IMR-90 (cell line): ENCODE measurements around the gene SNX25. TPM values are rescaled to one million over a fixed set of nuclear protein-coding genes. Genes with fewer than 3 reads are reported as not detected.
A peak's percentile ranks its signal among the peaks of the same experiment; 100 is the strongest.

Source experiments
- ATAC-seq: fragments of 200-7000 bp; cut with Tn5 transposase; 2 replicates; pipeline ENCODE4 v1.9.1; 2020; ENCODE audit warnings: low read depth, mild to moderate bottlenecking, moderate library complexity
- BruUV-seq: library from RNA; stranded (reverse); fragments of 400-500 nt; replicated peaks from 2 replicates; lab custom pipeline; 2021; lab: Mats Ljungman, UMichigan
- CTCF ChIA-PET: fragments of 300-600 bp; formaldehyde crosslinking; extraction: SDS; loops from one replicate; lab custom pipeline; 2021; ENCODE audit warnings: antibody characterized with exemption; lab: Yijun Ruan, JAX
- POLR2A ChIA-PET: fragments of 300-600 bp; sonication (Branson Sonifier 250); formaldehyde crosslinking; loops from one replicate; lab custom pipeline; 2022; ENCODE audit warnings: antibody characterized with exemption; ENCODE audit not compliant: unreplicated experiment; lab: Charles Lee
- DNase-seq: peaks from one replicate; pipeline ENCODE4 v3.0.0; 2013
- H2AFZ ChIP-seq: replicated peaks from 2 replicates; pipeline ENCODE3; 2013; ENCODE audit warnings: low read length, mild to moderate bottlenecking; ENCODE audit not compliant: poor library complexity
- H2AK5ac ChIP-seq: 2 replicates; pipeline ENCODE4 v1.6.1; 2013; ENCODE audit warnings: low read depth, low read length, inconsistent platforms
- H2AK9ac ChIP-seq: replicated peaks from 2 replicates; pipeline ENCODE3; 2013; ENCODE audit warnings: mild to moderate bottlenecking, low read depth, low read length, moderate library complexity; ENCODE audit not compliant: poor library complexity
- H2BK120ac ChIP-seq: 2 replicates; pipeline ENCODE4 v1.6.1; 2013; ENCODE audit warnings: low read depth, low read length, inconsistent platforms
- H2BK15ac ChIP-seq: 3 replicates; pipeline ENCODE4 v1.6.1; 2013; ENCODE audit warnings: low read depth, low read length, inconsistent platforms
- H2BK20ac ChIP-seq: 2 replicates; pipeline ENCODE4 v1.6.1; 2013; ENCODE audit warnings: low read depth, mild to moderate bottlenecking, inconsistent platforms, low read length, moderate library complexity
- H2BK5ac ChIP-seq: 2 replicates; pipeline ENCODE4 v1.6.1; 2013; ENCODE audit warnings: mild to moderate bottlenecking, low read depth, low read length, inconsistent platforms; ENCODE audit not compliant: poor library complexity, severe bottlenecking
- H3K14ac ChIP-seq: replicated peaks from 2 replicates; pipeline ENCODE4 v1.6.1; 2013; ENCODE audit warnings: low read depth, low read length, inconsistent platforms
- H3K18ac ChIP-seq: 2 replicates; pipeline ENCODE4 v1.6.1; 2013; ENCODE audit warnings: low read depth, low read length, control low read depth
- H3K23ac ChIP-seq: 2 replicates; pipeline ENCODE4 v1.6.1; 2013; ENCODE audit warnings: low read depth, low read length, inconsistent platforms
- H3K27ac ChIP-seq: 2 replicates; pipeline ENCODE4 v1.5.1; 2013; ENCODE audit warnings: mild to moderate bottlenecking, control low read depth, low read length; ENCODE audit not compliant: insufficient read depth
- H3K27me3 ChIP-seq: 2 replicates; pipeline ENCODE4 v1.6.1; 2013; ENCODE audit warnings: low read length; ENCODE audit not compliant: control insufficient read depth, insufficient read depth
- H3K36me3 ChIP-seq: 2 replicates; pipeline ENCODE4 v1.6.1; 2013; ENCODE audit warnings: low read length, mixed read lengths; ENCODE audit not compliant: control insufficient read depth, insufficient read depth
- H3K4ac ChIP-seq: 2 replicates; pipeline ENCODE4 v1.6.1; 2013; ENCODE audit warnings: low read depth, low read length, inconsistent platforms
- H3K4me1 ChIP-seq: 2 replicates; pipeline ENCODE4 v1.6.1; 2013; ENCODE audit warnings: low read length, mixed read lengths; ENCODE audit not compliant: control insufficient read depth, insufficient read depth
- H3K4me2 ChIP-seq: 2 replicates; pipeline ENCODE4 v1.6.1; 2013; ENCODE audit warnings: low read depth, mild to moderate bottlenecking, control low read depth, low read length, moderate library complexity
- H3K4me3 ChIP-seq: 2 replicates; pipeline ENCODE4 v1.5.1; 2013; ENCODE audit warnings: low read depth, mild to moderate bottlenecking, control low read depth, low read length, moderate library complexity; ENCODE audit not compliant: insufficient read depth
- H3K56ac ChIP-seq: 2 replicates; pipeline ENCODE4 v1.6.1; 2013; ENCODE audit warnings: low read length, inconsistent platforms; ENCODE audit not compliant: insufficient read depth; ENCODE audit errors: extremely low read depth
- H3K79me1 ChIP-seq, 2 experiments: 2 replicates each; pipeline ENCODE4 v1.6.1; 2013; ENCODE audit warnings: low read length in 2 of 2, inconsistent platforms in 1 of 2, low read depth in 1 of 2
- H3K9ac ChIP-seq: 2 replicates; pipeline ENCODE4 v1.6.1; 2013; ENCODE audit warnings: low read depth, low read length, control low read depth
- H3K9me1 ChIP-seq: 2 replicates; pipeline ENCODE4 v1.6.1; 2013; ENCODE audit warnings: low read length, inconsistent platforms; ENCODE audit not compliant: insufficient read depth
- H3K9me3 ChIP-seq: 2 replicates; pipeline ENCODE4 v1.6.1; 2013; ENCODE audit warnings: low read length; ENCODE audit not compliant: control insufficient read depth, insufficient read depth
- H4K20me1 ChIP-seq: 2 replicates; pipeline ENCODE4 v1.6.1; 2013; ENCODE audit warnings: low read length, inconsistent platforms; ENCODE audit not compliant: insufficient read depth
- H4K5ac ChIP-seq: 2 replicates; pipeline ENCODE4 v1.6.1; 2013; ENCODE audit warnings: mild to moderate bottlenecking, low read depth, low read length, control low read depth
- H4K8ac ChIP-seq, 2 experiments: 2 replicates each; pipeline ENCODE4 v1.6.1; 2013; ENCODE audit warnings: low read depth in 2 of 2, low read length in 2 of 2, control low read depth in 1 of 2, inconsistent platforms in 1 of 2
- H4K91ac ChIP-seq: 2 replicates; pipeline ENCODE4 v1.6.1; 2013; ENCODE audit warnings: low read depth, low read length, inconsistent platforms; ENCODE audit not compliant: insufficient read depth
- MAFK ChIP-seq: IDR thresholded peaks from 2 replicates; pipeline ENCODE4 v1.6.1; 2012; ENCODE audit warnings: low read depth, low read length, improper control_type of control experiment
- RAD21 ChIP-seq: IDR thresholded peaks from 2 replicates; pipeline ENCODE4 v1.6.1; 2012; ENCODE audit warnings: low read length, improper control_type of control experiment
- SMC3 ChIP-seq: fragments of 150-350 bp; IDR thresholded peaks from 2 replicates; pipeline ENCODE4 v1.6.1; 2016; ENCODE audit warnings: low read depth, mild to moderate bottlenecking, antibody characterized with exemption, low read length, moderate library complexity
- WGBS, 2 experiments: methylation state at CpG; one replicate each; pipeline versions ENCODE4 v1.1.5 to v1.1.7; 2013; ENCODE audit warnings: missing lambda C conversion rate in 2 of 2; ENCODE audit not compliant: insufficient read length in 1 of 2; ENCODE audit errors: extremely low coverage in 2 of 2; 5-methylcytosine and 5-hydroxymethylcytosine counted together
- dilution Hi-C: fragments of 300-500 bp; cut with HindIII; formaldehyde crosslinking; loops from one replicate; pipeline ENCODE4 v1.14.3; 2018; ENCODE audit warnings: low sequenced_read_pairs; ENCODE audit not compliant: unreplicated experiment
- in situ Hi-C: fragments of 300-500 bp; cut with MboI; formaldehyde crosslinking; loops from 3 replicates; pipeline ENCODE4 v1.14.3; 2019; ENCODE audit warnings: low sequenced_read_pairs, inconsistent platforms, mixed read lengths
- intact Hi-C: fragments of 100-400 bp; cut with micrococcal nuclease; formaldehyde crosslinking; loops from 2 replicates; pipeline ENCODE4 v1.10.0; 2022
- polyA plus RNA-seq, 3 experiments: library from polyadenylated mRNA; depleted of rRNA; stranded (reverse); fragments of >200 nt; gene quantifications; 2 replicates each; pipeline ENCODE4 v1.2.3, GENCODE V29; 2012; ENCODE audit warnings: low replicate concordance in 1 of 3
- total RNA-seq: library from RNA; depleted of rRNA; stranded (reverse); fragments of >200 nt; gene quantifications from 2 replicates; pipeline ENCODE4 v1.2.3, GENCODE V29; 2012
- TF ChIP-seq, protein P1 (sequence below): fragments of 150-350 bp; IDR thresholded peaks from 2 replicates; pipeline ENCODE4 v1.6.1; 2016; ENCODE audit warnings: low read depth, mild to moderate bottlenecking, low read length, moderate library complexity, borderline replicate concordance
- TF ChIP-seq, protein P2 (sequence below): conservative IDR thresholded peaks from 2 replicates; pipeline ENCODE4 v1.5.1; 2012; ENCODE audit warnings: mild to moderate bottlenecking, low read depth, low read length, improper control_type of control experiment

The SNX25 gene
- total and polyA plus RNA-seq, 2 of the 4 experiments (the other 2 are of a cell fraction): 11.4 to 28.3 TPM

DNA sequence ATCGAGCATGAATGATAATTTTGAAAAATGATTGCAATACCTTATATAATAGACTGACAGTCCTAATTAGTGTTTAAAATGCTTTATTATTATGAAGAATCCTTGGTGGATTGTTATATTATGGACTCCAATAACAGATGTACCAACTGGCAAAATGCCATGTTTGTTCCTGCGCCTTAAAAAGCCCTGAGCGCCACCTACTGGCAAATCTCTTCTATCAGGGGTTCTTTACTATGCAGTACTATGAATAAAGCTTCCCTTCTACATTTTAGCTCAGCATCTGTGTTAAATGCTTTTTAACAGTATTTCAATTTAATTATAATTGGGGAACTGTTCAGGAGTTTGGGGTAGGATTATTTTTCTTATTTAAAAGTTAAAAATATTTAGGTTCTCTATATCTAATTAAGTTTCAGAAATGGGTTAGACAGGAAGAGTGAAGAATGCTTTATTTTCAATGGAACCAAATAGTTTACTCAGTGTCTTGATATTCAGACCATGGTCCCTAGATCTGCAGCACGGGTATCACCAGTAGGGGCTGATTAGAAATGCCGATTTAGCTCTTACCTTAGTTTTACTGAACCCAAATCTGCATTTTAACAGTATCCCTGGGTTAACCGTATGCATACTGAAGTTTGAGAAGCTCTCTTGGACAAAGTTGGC is 25.6 kb upstream of the SNX25 start:
- Histone ChIP-seq H3K9ac (no peak overlapping the region), H2AK9ac (no peak overlapping the region), H3K56ac (no peak overlapping the region), H3K4me3 (no peak overlapping the region), H3K36me3 (peaks cover 5% of the 10 kb centered on the region), H3K9me3 (no peaks in the 10 kb centered on the region), H2AFZ (no peak overlapping the region), H3K27ac (no peak overlapping the region), H3K4ac (no peak overlapping the region), H3K18ac (no peak overlapping the region), H2BK120ac (no peak overlapping the region), H2BK5ac (no peak overlapping the region), H2BK15ac (no peak overlapping the region), H3K27me3 (no peaks in the 10 kb centered on the region), H3K9me1 (no peaks in the 10 kb centered on the region), H4K91ac (no peak overlapping the region), H2AK5ac (no peak overlapping the region), H3K79me1 (peaks cover 17 to 33% of the 10 kb centered on the region in 2 experiments), H4K20me1 (peaks cover 3% of the 10 kb centered on the region; the same call in 1 of the 2 replicates), H3K4me2 (no peak overlapping the region), H2BK20ac (no peak overlapping the region), H3K14ac (no peak overlapping the region), H4K5ac (no peak overlapping the region), H3K23ac (no peak overlapping the region), H4K8ac (no peak overlapping the region), H3K4me1 (peaks cover 5% of the 10 kb centered on the region; the same call in 1 of the 2 replicates)
- BruUV-seq: no TSS peak
- ATAC-seq (peak; percentile 71), DNase-seq (peak; percentile 93)
- intact Hi-C loops (loop anchor here (1.0 to 2.0 kb wide), 2 partner anchors 41 to 143 kb away; partner anchors contain the start of gene SLC25A4), dilution Hi-C loops (no loop called here), in situ Hi-C loops (loop anchor here (25.0 kb wide), 1 partner anchor 854 kb away; no protein-coding TSS in a partner anchor)
- ChIA-PET CTCF (interaction anchor here (0.7 to 2.6 kb wide), 12 partner anchors 9 to 449 kb away, joined by 3 to 10 read pairs (median 4); partner anchors contain the start of genes CENPU and SLC25A4), POLR2A (no interaction called here)
- WGBS, 2 experiments: no CpG with 5 or more reads among the region's 6 CpGs
- no peak for TF ChIP-seq MAFK
- peak; percentile 59 for TF ChIP-seq SMC3
- peak; percentile 73 for TF ChIP-seq RAD21
- TF ChIP-seq, protein P1, sequence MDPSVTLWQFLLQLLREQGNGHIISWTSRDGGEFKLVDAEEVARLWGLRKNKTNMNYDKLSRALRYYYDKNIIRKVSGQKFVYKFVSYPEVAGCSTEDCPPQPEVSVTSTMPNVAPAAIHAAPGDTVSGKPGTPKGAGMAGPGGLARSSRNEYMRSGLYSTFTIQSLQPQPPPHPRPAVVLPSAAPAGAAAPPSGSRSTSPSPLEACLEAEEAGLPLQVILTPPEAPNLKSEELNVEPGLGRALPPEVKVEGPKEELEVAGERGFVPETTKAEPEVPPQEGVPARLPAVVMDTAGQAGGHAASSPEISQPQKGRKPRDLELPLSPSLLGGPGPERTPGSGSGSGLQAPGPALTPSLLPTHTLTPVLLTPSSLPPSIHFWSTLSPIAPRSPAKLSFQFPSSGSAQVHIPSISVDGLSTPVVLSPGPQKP: no peak
- TF ChIP-seq, protein P2, sequence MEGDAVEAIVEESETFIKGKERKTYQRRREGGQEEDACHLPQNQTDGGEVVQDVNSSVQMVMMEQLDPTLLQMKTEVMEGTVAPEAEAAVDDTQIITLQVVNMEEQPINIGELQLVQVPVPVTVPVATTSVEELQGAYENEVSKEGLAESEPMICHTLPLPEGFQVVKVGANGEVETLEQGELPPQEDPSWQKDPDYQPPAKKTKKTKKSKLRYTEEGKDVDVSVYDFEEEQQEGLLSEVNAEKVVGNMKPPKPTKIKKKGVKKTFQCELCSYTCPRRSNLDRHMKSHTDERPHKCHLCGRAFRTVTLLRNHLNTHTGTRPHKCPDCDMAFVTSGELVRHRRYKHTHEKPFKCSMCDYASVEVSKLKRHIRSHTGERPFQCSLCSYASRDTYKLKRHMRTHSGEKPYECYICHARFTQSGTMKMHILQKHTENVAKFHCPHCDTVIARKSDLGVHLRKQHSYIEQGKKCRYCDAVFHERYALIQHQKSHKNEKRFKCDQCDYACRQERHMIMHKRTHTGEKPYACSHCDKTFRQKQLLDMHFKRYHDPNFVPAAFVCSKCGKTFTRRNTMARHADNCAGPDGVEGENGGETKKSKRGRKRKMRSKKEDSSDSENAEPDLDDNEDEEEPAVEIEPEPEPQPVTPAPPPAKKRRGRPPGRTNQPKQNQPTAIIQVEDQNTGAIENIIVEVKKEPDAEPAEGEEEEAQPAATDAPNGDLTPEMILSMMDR: peak; percentile 84
